Breast epithelium (tissue), 3 donors: ENCODE results near the gene DCBLD1.

Experiments used
- CTCF ChIP-seq, 3 donors: fragments of 450-650 bp; IDR thresholded peaks; one replicate each; pipeline ENCODE4 v1.5.1; 2016 to 2017; ENCODE audit warnings: antibody characterized with exemption in 3 of 3, mild to moderate bottlenecking in 3 of 3, moderate library complexity in 3 of 3
- POLR2A ChIP-seq: fragments of 450-650 bp; IDR thresholded peaks from one replicate; pipeline ENCODE4 v1.6.1; 2016; ENCODE audit warnings: antibody characterized with exemption, mild to moderate bottlenecking, moderate library complexity
- POLR2AphosphoS5 ChIP-seq, 3 donors: sonication (generic); formaldehyde crosslinking; IDR thresholded peaks; one replicate each; pipeline ENCODE4 v1.6.1; 2017; ENCODE audit warnings: antibody characterized with exemption in 3 of 3

- TF ChIP-seq CTCF (IDR thresholded peaks at IDR 0.05), result no peak
- no peak for TF ChIP-seq POLR2AphosphoS5 (IDR thresholded peaks at IDR 0.05)
- TF ChIP-seq POLR2A, result no peak
Observed at GRCh38 chr6:117502580-117502979, 20.1 kb downstream of the DCBLD1 start.
